Spinal cord (tissue), 10 donors: ENCODE results near the gene TMEM255B. TPM values are rescaled to one million over a fixed set of nuclear protein-coding genes. Genes with fewer than 3 reads are reported as not detected.
A peak's percentile ranks its signal among the peaks of the same experiment; 100 is the strongest.

Experiments used
- DNase-seq, 6 donors: peaks; one replicate each; pipeline versions ENCODE4 v3.0.0 to v3.0.0-alpha.2; 2013 to 2015; ENCODE audit warnings: low spot score in 6 of 6, low read depth in 4 of 6
- H3K27ac ChIP-seq: one replicate; pipeline ENCODE4 v1.5.1; 2013; ENCODE audit warnings: low read depth, low read length, control low read depth
- H3K27me3 ChIP-seq: one replicate; pipeline ENCODE4 v1.6.1; 2013; ENCODE audit warnings: low read length; ENCODE audit not compliant: control insufficient read depth, insufficient read depth
- H3K36me3 ChIP-seq: one replicate; pipeline ENCODE4 v1.6.1; 2013; ENCODE audit warnings: low read length; ENCODE audit not compliant: control insufficient read depth, insufficient read depth
- H3K4me1 ChIP-seq: one replicate; pipeline ENCODE4 v1.6.1; 2013; ENCODE audit warnings: low read length; ENCODE audit not compliant: control insufficient read depth, insufficient read depth
- H3K4me3 ChIP-seq: one replicate; pipeline ENCODE4 v1.5.1; 2013; ENCODE audit warnings: low read depth, low read length, control low read depth
- H3K9me3 ChIP-seq: one replicate; pipeline ENCODE4 v1.6.1; 2013; ENCODE audit warnings: low read length; ENCODE audit not compliant: control insufficient read depth, insufficient read depth
- WGBS: methylation state at CpG from one replicate; pipeline ENCODE4 v1.1.5; 2013; ENCODE audit warnings: missing lambda C conversion rate; ENCODE audit not compliant: insufficient coverage; 5-methylcytosine and 5-hydroxymethylcytosine counted together
- polyA plus RNA-seq, 2 donors: library from polyadenylated mRNA; unstranded; fragments of 120-200 nt; gene quantifications; one replicate each; pipeline ENCODE4 v1.2.1, GENCODE V29; 2013; ENCODE audit not compliant: insufficient read length in 2 of 2
- total RNA-seq, 2 donors: library from RNA; depleted of rRNA in 1 of 2; stranded (reverse); fragments of 120-200 nt in 1 of 2; fragments of >200 nt in 1 of 2; gene quantifications; one replicate each; pipeline versions ENCODE4 v1.2.3 to v1.2.4, GENCODE V29; 2013 to 2014
- donor health status: healthy.

Gene TMEM255B
- total and polyA plus RNA-seq, 4 donors: 1.4 to 5.6 (median 3.4) TPM

- Histone ChIP-seq H3K36me3 (peaks cover 4% of the 10 kb centered on the region), H3K27me3 (no peaks in the 10 kb centered on the region), H3K9me3 (no peaks in the 10 kb centered on the region), H3K4me3 (no peak overlapping the region), H3K27ac (no peak overlapping the region), H3K4me1 (peaks cover 12% of the 10 kb centered on the region)
- WGBS: 90% methylated on average over 10 of the region's 10 CpGs
- no peak for DNase-seq
These were observed 41.5 kb downstream of the TMEM255B start for GRCh38 chr13:113800576-113800926.

- no peak for DNase-seq
- Histone ChIP-seq H3K27ac (no peak overlapping the region), H3K27me3 (no peaks in the 10 kb centered on the region), H3K36me3 (peaks cover 4% of the 10 kb centered on the region), H3K9me3 (no peaks in the 10 kb centered on the region), H3K4me1 (peaks cover 12% of the 10 kb centered on the region), H3K4me3 (no peak overlapping the region)
- WGBS: 87% methylated on average over 33 of the region's 33 CpGs
These were observed 42.4 kb downstream of the TMEM255B start for GRCh38 chr13:113801289-113801961.

- peak in 2 of 6 donors; percentile 41 to 54 for DNase-seq
- Histone ChIP-seq H3K36me3 (peaks cover 4% of the 10 kb centered on the region), H3K9me3 (no peaks in the 10 kb centered on the region), H3K27me3 (no peaks in the 10 kb centered on the region), H3K4me3 (no peak overlapping the region), H3K4me1 (peaks cover 12% of the 10 kb centered on the region), H3K27ac (no peak overlapping the region)
- WGBS: 15% methylated on average over 12 of the region's 15 CpGs
These were observed 43.1 kb downstream of the TMEM255B start for GRCh38 chr13:113802090-113802531.

- H3K9me3 ChIP-seq: no peaks in the 10 kb centered on the region
- peaks cover 4% of the 10 kb centered on the region for H3K36me3 ChIP-seq
- no peaks in the 10 kb centered on the region for H3K27me3 ChIP-seq
- H3K27ac ChIP-seq: no peak overlapping the region
- peaks cover 12% of the 10 kb centered on the region for H3K4me1 ChIP-seq
- no peak overlapping the region for H3K4me3 ChIP-seq
- DNase-seq: no peak
- 53% methylated on average over 25 of the region's 25 CpGs for WGBS
These were observed 43.7 kb downstream of the TMEM255B start for GRCh38 chr13:113802761-113803160.

- 83% methylated on average over 28 of the region's 32 CpGs for WGBS
- H3K4me1 ChIP-seq: peaks cover 12% of the 10 kb centered on the region
- H3K4me3 ChIP-seq: no peak overlapping the region
- H3K9me3 ChIP-seq: peaks cover 6% of the 10 kb centered on the region
- H3K27ac ChIP-seq: no peak overlapping the region
- no peak for DNase-seq
- peaks cover 4% of the 10 kb centered on the region for H3K36me3 ChIP-seq
- no peaks in the 10 kb centered on the region for H3K27me3 ChIP-seq
These were observed 44.5 kb downstream of the TMEM255B start for GRCh38 chr13:113803409-113804016.

- no peaks in the 10 kb centered on the region for H3K27me3 ChIP-seq
- no peak overlapping the region for H3K27ac ChIP-seq
- no peak overlapping the region for H3K4me3 ChIP-seq
- peaks cover 4% of the 10 kb centered on the region for H3K36me3 ChIP-seq
- H3K4me1 ChIP-seq: peaks cover 12% of the 10 kb centered on the region
- H3K9me3 ChIP-seq: peaks cover 8% of the 10 kb centered on the region
- DNase-seq: no peak
- WGBS: 96% methylated on average over 22 of the region's 34 CpGs
These were observed 45.1 kb downstream of the TMEM255B start for GRCh38 chr13:113804017-113804702.

GRCh38 chr13:113804703-113805430, 45.8 kb downstream of the TMEM255B start:
- Histone ChIP-seq H3K4me1 (peaks cover 12% of the 10 kb centered on the region), H3K27me3 (no peaks in the 10 kb centered on the region), H3K27ac (no peak overlapping the region), H3K36me3 (peaks cover 4% of the 10 kb centered on the region), H3K4me3 (no peak overlapping the region), H3K9me3 (peaks cover 10% of the 10 kb centered on the region)
- no peak for DNase-seq
- 92% methylated on average over 36 of the region's 39 CpGs for WGBS

- H3K9me3 ChIP-seq: peaks cover 10% of the 10 kb centered on the region
- no peak overlapping the region for H3K27ac ChIP-seq
- H3K36me3 ChIP-seq: peaks cover under 1% of the 10 kb centered on the region
- WGBS: 93% methylated on average over 27 of the region's 27 CpGs
- no peaks in the 10 kb centered on the region for H3K27me3 ChIP-seq
- H3K4me1 ChIP-seq: peaks cover 12% of the 10 kb centered on the region
- DNase-seq: no peak
- H3K4me3 ChIP-seq: no peak overlapping the region
These were observed 46.5 kb downstream of the TMEM255B start for GRCh38 chr13:113805431-113806103.

GRCh38 chr13:113806104-113806471, 47.1 kb downstream of the TMEM255B start:
- Histone ChIP-seq H3K9me3 (peaks cover 10% of the 10 kb centered on the region), H3K27ac (no peak overlapping the region), H3K36me3 (no peaks in the 10 kb centered on the region), H3K4me3 (no peak overlapping the region), H3K27me3 (no peaks in the 10 kb centered on the region), H3K4me1 (peaks cover 12% of the 10 kb centered on the region)
- DNase-seq: no peak
- 93% methylated on average over 11 of the region's 11 CpGs for WGBS
